GM12878 (cell line): Measurements from ENCODE around the gene BDKRB2. TPM values are rescaled to one million over a fixed set of nuclear protein-coding genes. Genes with fewer than 3 reads are reported as not detected.

Experiments
- ATAC-seq: fragments of 200-7000 bp; cut with Tn5 transposase; 3 replicates; pipeline ENCODE4 v1.9.1; 2020; ENCODE audit warnings: mild to moderate bottlenecking, moderate library complexity
- BruUV-seq: library from RNA; stranded (reverse); fragments of 400-500 nt; replicated peaks from 2 replicates; lab custom pipeline; 2021; lab: Mats Ljungman, UMichigan
- CTCF ChIA-PET: fragments of 300-600 bp; sonication (Branson Sonifier 250); formaldehyde crosslinking; extraction: SDS; loops from one replicate; lab custom pipeline; 2021; ENCODE audit warnings: inconsistent platforms; lab: Yijun Ruan, JAX
- POLR2A ChIA-PET: fragments of 350-600 bp; formaldehyde crosslinking; extraction: SDS; loops from one replicate; lab custom pipeline; 2021; ENCODE audit warnings: inconsistent platforms; lab: Charles Lee
- RAD21 ChIA-PET: fragments of 300-600 bp; sonication (Branson Sonifier 250); formaldehyde crosslinking; loops from one replicate; lab custom pipeline; 2023; ENCODE audit warnings: antibody characterized with exemption; ENCODE audit not compliant: unreplicated experiment; lab: Charles Lee
- SMC1A ChIA-PET: fragments of 300-600 bp; sonication (Branson Sonifier 250); formaldehyde crosslinking; loops from one replicate; lab custom pipeline; 2023; ENCODE audit not compliant: unreplicated experiment, uncharacterized antibody; lab: Charles Lee
- DNase-seq: peaks from one replicate; pipeline ENCODE4 v3.0.0-alpha.2; 2011; ENCODE audit warnings: low read depth, low spot score
- FAIRE-seq: peaks from 3 replicates; lab custom pipeline; 2011; peaks lifted over from hg19 to GRCh38; lab: Jason Lieb, UNC
- H2AFZ ChIP-seq: 2 replicates; pipeline ENCODE4 v1.6.0; 2011; ENCODE audit warnings: low read depth, low read length, control low read depth; ENCODE audit not compliant: control insufficient read depth
- H3K27ac ChIP-seq: 2 replicates; pipeline ENCODE4 v1.5.1; 2011; ENCODE audit warnings: control low read depth; ENCODE audit not compliant: control insufficient read depth, insufficient read depth
- H3K27me3 ChIP-seq, 2 experiments: replicated peaks in 1 of 2; 2 replicates each; pipeline versions ENCODE4 v1.6.0 to v1.6.1; 2011; ENCODE audit warnings: low read length in 1 of 2; ENCODE audit not compliant: control insufficient read depth in 2 of 2, insufficient read depth in 2 of 2
- H3K36me3 ChIP-seq, 2 experiments: 2 replicates each; pipeline ENCODE4 v1.5.1; 2011; ENCODE audit warnings: low read length in 1 of 2; ENCODE audit not compliant: control insufficient read depth in 2 of 2, insufficient read depth in 2 of 2
- H3K4me1 ChIP-seq: 2 replicates; pipeline ENCODE4 v1.6.1; 2011; ENCODE audit warnings: mild to moderate bottlenecking, low read length, moderate library complexity, mixed read lengths; ENCODE audit not compliant: control insufficient read depth, insufficient read depth
- H3K4me2 ChIP-seq: 2 replicates; pipeline ENCODE4 v1.6.0; 2011; ENCODE audit warnings: control low read depth; ENCODE audit not compliant: control insufficient read depth, insufficient read depth
- H3K4me3 ChIP-seq: fragments of 200-600 bp; sonication (generic); 2 replicates; pipeline ENCODE4 v1.5.1; 2016
- H3K79me2 ChIP-seq: 2 replicates; pipeline ENCODE4 v1.6.0; 2011; ENCODE audit warnings: low read length; ENCODE audit not compliant: control insufficient read depth, insufficient read depth
- H3K9ac ChIP-seq: 2 replicates; pipeline ENCODE4 v1.8.0; 2011; ENCODE audit warnings: low read length, control low read depth, mixed read lengths; ENCODE audit not compliant: control insufficient read depth, insufficient read depth
- H3K9me3 ChIP-seq: replicated peaks from 3 replicates; pipeline ENCODE4 v1.5.1; 2011; ENCODE audit warnings: mild to moderate bottlenecking, low read length; ENCODE audit not compliant: control insufficient read depth, insufficient read depth
- H4K20me1 ChIP-seq: 2 replicates; pipeline ENCODE4 v1.6.0; 2011; ENCODE audit not compliant: control insufficient read depth, insufficient read depth
- ASH2L ChIP-seq: fragments of 300-600, 200-600 bp; sonication (generic); IDR thresholded peaks from 2 replicates; pipeline ENCODE4 v1.6.1; 2017; ENCODE audit warnings: low read depth, mild to moderate bottlenecking, borderline replicate concordance
- BCL11A ChIP-seq: IDR thresholded peaks from 2 replicates; pipeline ENCODE4 v1.6.1; 2011; ENCODE audit warnings: low read depth, low read length
- BHLHE40 ChIP-seq, 2 experiments: fragments of 450-650 bp in 1 of 2; IDR thresholded peaks; 2 replicates each; pipeline ENCODE4 v1.6.1; 2011 to 2017; ENCODE audit warnings: low read depth in 2 of 2, borderline replicate concordance in 1 of 2, improper control_type of control experiment in 1 of 2, low read length in 1 of 2, mild to moderate bottlenecking in 1 of 2
- CBX3 ChIP-seq: fragments of 200-600 bp; sonication (generic); IDR thresholded peaks from 2 replicates; pipeline ENCODE4 v1.6.1; 2016; ENCODE audit warnings: low read depth, borderline replicate concordance
- FOXM1 ChIP-seq: IDR thresholded peaks from 2 replicates; pipeline ENCODE4 v1.6.1; 2012; ENCODE audit warnings: low read depth, mild to moderate bottlenecking, inconsistent platforms, low read length, moderate library complexity
- IRF4 ChIP-seq: IDR thresholded peaks from 2 replicates; pipeline ENCODE4 v1.6.1; 2011; ENCODE audit warnings: low read depth, low read length
- MEF2B ChIP-seq: fragments of 450-650 bp; IDR thresholded peaks from 2 replicates; pipeline ENCODE4 v1.6.1; 2018; ENCODE audit warnings: mild to moderate bottlenecking, moderate library complexity; ENCODE audit not compliant: partially characterized antibody, poor library complexity, severe bottlenecking
- WGBS: methylation state at CpG from one replicate; pipeline ENCODE4 v1.1.6; 2016; ENCODE audit warnings: low lambda C conversion rate; ENCODE audit not compliant: insufficient replicate concordance, insufficient coverage; ENCODE audit errors: missing lambda C conversion rate; 5-methylcytosine and 5-hydroxymethylcytosine counted together
- in situ Hi-C: fragments of 300-500 bp; cut with MboI; formaldehyde crosslinking; loops from 9 replicates; pipeline ENCODE4 v1.14.3; 2018; ENCODE audit warnings: mixed read lengths
- intact Hi-C: fragments of 100-400 bp; cut with micrococcal nuclease; formaldehyde crosslinking; loops from one replicate; pipeline ENCODE4 v1.14.2; 2022; ENCODE audit not compliant: unreplicated experiment
- polyA plus RNA-seq, 11 experiments: library from polyadenylated mRNA; depleted of rRNA in 4 of 11; unstranded in 6 of 11; stranded (reverse) in 5 of 11; fragments of >200 nt; fragmentation: Nextera tagmentation in 4 of 11; fragmentation: Illumina TruSeq in 1 of 11; extraction: Ambion mirVana in 4 of 11; extraction: Trizol in 1 of 11; gene quantifications; 1 replicate in 1 of 11; 2 replicates in 10 of 11; pipeline versions ENCODE4 v1.2.1 to v1.2.3, GENCODE V29; 2011 to 2016; ENCODE audit warnings: inconsistent platforms in 2 of 11, missing spikeins in 2 of 11, low read depth in 1 of 11
- total RNA-seq, 4 experiments: library from RNA; depleted of rRNA in 3 of 4; stranded (reverse); fragments of >200 nt in 3 of 4; fragmentation: Illumina TruSeq in 1 of 4; extraction: Trizol in 1 of 4; gene quantifications; 2 replicates each; pipeline versions ENCODE4 v1.2.1 to v1.2.3, GENCODE V29; 2013 to 2021
- TF ChIP-seq, protein P1 (sequence below): IDR thresholded peaks from 2 replicates; pipeline ENCODE4 v1.6.1; 2012; ENCODE audit warnings: mild to moderate bottlenecking, low read depth, low read length

Gene BDKRB2
- total and polyA plus RNA-seq, 10 of the 15 experiments (the other 5 are each of a cell fraction or from before 2014, with no cell fraction given): 0.08 TPM; not detected in 9

DNA sequence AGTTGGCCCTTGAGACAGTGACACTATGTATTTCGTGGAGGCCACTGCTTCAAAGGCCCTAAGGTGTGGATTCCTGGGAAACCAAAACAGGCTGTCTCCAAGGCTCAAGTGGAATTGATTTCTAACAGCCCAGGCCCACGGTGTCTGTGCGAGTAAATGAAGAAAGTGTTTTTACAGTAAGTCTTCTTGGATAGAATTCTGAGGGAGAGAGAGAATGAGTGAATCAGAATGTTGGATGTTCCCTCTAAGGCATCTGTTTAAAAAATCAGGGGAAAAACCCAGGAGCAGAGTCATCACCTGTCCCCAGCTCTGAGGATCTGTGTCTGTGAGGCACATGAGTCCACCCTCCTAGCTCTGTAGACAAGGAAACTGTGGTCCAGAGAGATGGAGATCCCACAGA is 29.0 kb downstream of the BDKRB2 start:
- TF ChIP-seq, protein P1, sequence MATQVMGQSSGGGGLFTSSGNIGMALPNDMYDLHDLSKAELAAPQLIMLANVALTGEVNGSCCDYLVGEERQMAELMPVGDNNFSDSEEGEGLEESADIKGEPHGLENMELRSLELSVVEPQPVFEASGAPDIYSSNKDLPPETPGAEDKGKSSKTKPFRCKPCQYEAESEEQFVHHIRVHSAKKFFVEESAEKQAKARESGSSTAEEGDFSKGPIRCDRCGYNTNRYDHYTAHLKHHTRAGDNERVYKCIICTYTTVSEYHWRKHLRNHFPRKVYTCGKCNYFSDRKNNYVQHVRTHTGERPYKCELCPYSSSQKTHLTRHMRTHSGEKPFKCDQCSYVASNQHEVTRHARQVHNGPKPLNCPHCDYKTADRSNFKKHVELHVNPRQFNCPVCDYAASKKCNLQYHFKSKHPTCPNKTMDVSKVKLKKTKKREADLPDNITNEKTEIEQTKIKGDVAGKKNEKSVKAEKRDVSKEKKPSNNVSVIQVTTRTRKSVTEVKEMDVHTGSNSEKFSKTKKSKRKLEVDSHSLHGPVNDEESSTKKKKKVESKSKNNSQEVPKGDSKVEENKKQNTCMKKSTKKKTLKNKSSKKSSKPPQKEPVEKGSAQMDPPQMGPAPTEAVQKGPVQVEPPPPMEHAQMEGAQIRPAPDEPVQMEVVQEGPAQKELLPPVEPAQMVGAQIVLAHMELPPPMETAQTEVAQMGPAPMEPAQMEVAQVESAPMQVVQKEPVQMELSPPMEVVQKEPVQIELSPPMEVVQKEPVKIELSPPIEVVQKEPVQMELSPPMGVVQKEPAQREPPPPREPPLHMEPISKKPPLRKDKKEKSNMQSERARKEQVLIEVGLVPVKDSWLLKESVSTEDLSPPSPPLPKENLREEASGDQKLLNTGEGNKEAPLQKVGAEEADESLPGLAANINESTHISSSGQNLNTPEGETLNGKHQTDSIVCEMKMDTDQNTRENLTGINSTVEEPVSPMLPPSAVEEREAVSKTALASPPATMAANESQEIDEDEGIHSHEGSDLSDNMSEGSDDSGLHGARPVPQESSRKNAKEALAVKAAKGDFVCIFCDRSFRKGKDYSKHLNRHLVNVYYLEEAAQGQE: no peak
- no peak for TF ChIP-seq BCL11A
- TF ChIP-seq ASH2L: no peak
- TF ChIP-seq FOXM1: no peak
- no peak for TF ChIP-seq BHLHE40 (IDR thresholded peaks at IDR 0.05; ENCODE audit: borderline replicate concordance in 1 of 2, low read depth in 2 of 2, low read length in 1 of 2)
- no peak for TF ChIP-seq IRF4
- no peak for TF ChIP-seq CBX3
- no peak for TF ChIP-seq MEF2B
- no peak overlapping the region for H2AFZ ChIP-seq
- in situ Hi-C loops (no loop called here), intact Hi-C loops (no loop called here)
- H3K4me1 ChIP-seq: no peaks in the 10 kb centered on the region
- H3K27ac ChIP-seq: no peak overlapping the region
- RAD21 ChIA-PET: no interaction called here
- peaks cover 0 to 2% of the 10 kb centered on the region in 2 experiments; a peak in 1 of 4 replicates for H3K27me3 ChIP-seq
- no TSS peak for BruUV-seq
- no peak overlapping the region for H3K9ac ChIP-seq
- no peaks in the 10 kb centered on the region for H3K36me3 ChIP-seq
- CTCF ChIA-PET: no interaction called here
- POLR2A ChIA-PET: no interaction called here
- 60% methylated on average over 3 of the region's 3 CpGs for WGBS
- no peak for ATAC-seq
- H3K79me2 ChIP-seq: no peaks in the 10 kb centered on the region
- no peak overlapping the region for H3K4me3 ChIP-seq
- no peak for FAIRE-seq
- no peaks in the 10 kb centered on the region for H4K20me1 ChIP-seq
- SMC1A ChIA-PET: no interaction called here
- DNase-seq: no peak
- no peaks in the 10 kb centered on the region; the same call in 2 of the 3 replicates for H3K9me3 ChIP-seq
- H3K4me2 ChIP-seq: no peak overlapping the region
